ENCODE data around the gene GPANK1.

DNA sequence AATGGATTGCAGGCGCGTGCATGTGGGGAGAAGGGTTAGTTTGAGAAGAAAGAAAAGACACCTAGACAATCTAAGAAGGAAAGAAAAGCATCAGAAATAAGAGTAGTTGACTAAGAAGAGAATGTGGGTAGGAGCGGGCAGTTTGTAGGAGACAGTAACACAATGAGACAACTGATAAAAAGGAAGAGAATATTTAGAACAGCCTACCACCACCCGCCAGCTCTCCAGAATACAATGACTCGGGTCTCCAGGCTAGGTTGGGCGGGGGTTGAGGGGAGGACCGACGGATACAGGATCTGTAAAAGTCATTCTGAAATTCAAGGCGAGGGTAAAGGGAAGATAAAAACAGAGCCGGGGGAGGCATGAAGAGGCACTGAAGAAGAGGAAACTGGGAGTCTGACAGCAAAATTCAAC is 37.6 kb upstream of the GPANK1 start:
- TF ChIP-seq, protein P1, sequence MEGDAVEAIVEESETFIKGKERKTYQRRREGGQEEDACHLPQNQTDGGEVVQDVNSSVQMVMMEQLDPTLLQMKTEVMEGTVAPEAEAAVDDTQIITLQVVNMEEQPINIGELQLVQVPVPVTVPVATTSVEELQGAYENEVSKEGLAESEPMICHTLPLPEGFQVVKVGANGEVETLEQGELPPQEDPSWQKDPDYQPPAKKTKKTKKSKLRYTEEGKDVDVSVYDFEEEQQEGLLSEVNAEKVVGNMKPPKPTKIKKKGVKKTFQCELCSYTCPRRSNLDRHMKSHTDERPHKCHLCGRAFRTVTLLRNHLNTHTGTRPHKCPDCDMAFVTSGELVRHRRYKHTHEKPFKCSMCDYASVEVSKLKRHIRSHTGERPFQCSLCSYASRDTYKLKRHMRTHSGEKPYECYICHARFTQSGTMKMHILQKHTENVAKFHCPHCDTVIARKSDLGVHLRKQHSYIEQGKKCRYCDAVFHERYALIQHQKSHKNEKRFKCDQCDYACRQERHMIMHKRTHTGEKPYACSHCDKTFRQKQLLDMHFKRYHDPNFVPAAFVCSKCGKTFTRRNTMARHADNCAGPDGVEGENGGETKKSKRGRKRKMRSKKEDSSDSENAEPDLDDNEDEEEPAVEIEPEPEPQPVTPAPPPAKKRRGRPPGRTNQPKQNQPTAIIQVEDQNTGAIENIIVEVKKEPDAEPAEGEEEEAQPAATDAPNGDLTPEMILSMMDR (IDR thresholded peaks at IDR 0.05): no peak
- no peak for TF ChIP-seq POLR2A (IDR thresholded peaks at IDR 0.05)

Data from adrenal gland (tissue), 5 donors.